A673 (cell line): ENCODE data around the gene AOX1. TPM values are rescaled to one million over a fixed set of nuclear protein-coding genes. Genes with fewer than 3 reads are reported as not detected.

Experiments used
- BruUV-seq: library from RNA; stranded (reverse); fragments of 400-500 nt; replicated peaks from 2 replicates; lab custom pipeline; 2021; lab: Mats Ljungman, UMichigan
- CTCF ChIA-PET: fragments of 300-600 bp; sonication (Branson Sonifier 250); formaldehyde crosslinking; loops from one replicate; lab custom pipeline; 2022; ENCODE audit warnings: antibody characterized with exemption; lab: Charles Lee
- POLR2A ChIA-PET: fragments of 300-600 bp; sonication (Branson Sonifier 250); formaldehyde crosslinking; loops from one replicate; lab custom pipeline; 2022; ENCODE audit warnings: antibody characterized with exemption; ENCODE audit not compliant: low non-redundant PET; lab: Charles Lee
- DNase-seq: peaks from one replicate; pipeline ENCODE4 v3.0.0-alpha.2; 2015; ENCODE audit warnings: low spot score
- H3K27ac ChIP-seq: fragments of 200-600 bp; sonication (generic); 2 replicates; pipeline ENCODE4 v1.5.1; 2016; ENCODE audit warnings: mixed run types, low read depth, mild to moderate bottlenecking, mixed read lengths, antibody characterized with exemption, low read length; ENCODE audit not compliant: poor library complexity, severe bottlenecking
- H3K27me3 ChIP-seq: fragments of 200-600 bp; sonication (generic); replicated peaks from 2 replicates; pipeline ENCODE4 v1.6.1; 2017; ENCODE audit warnings: mixed run types, low read depth, mild to moderate bottlenecking, mixed read lengths, antibody characterized with exemption, low read length; ENCODE audit not compliant: insufficient read depth, poor library complexity
- H3K36me3 ChIP-seq: fragments of 200-600 bp; sonication (generic); 2 replicates; pipeline ENCODE4 v1.6.1; 2016; ENCODE audit warnings: mixed run types, mild to moderate bottlenecking, mixed read lengths, antibody characterized with exemption, low read length; ENCODE audit not compliant: insufficient read depth, poor library complexity, severe bottlenecking
- H3K4me1 ChIP-seq: fragments of 200-600 bp; sonication (generic); 2 replicates; pipeline ENCODE4 v1.6.1; 2017; ENCODE audit warnings: mixed run types, mild to moderate bottlenecking, mixed read lengths, antibody characterized with exemption, low read length; ENCODE audit not compliant: insufficient read depth, poor library complexity, severe bottlenecking
- H3K4me3 ChIP-seq: fragments of 200-600 bp; sonication (generic); 2 replicates; pipeline ENCODE4 v1.5.1; 2016; ENCODE audit warnings: low read depth, mixed run types, mild to moderate bottlenecking, mixed read lengths, low read length; ENCODE audit not compliant: poor library complexity, severe bottlenecking
- H3K9me3 ChIP-seq: fragments of 200-600 bp; sonication (generic); 2 replicates; pipeline ENCODE4 v1.6.1; 2016; ENCODE audit warnings: mixed run types, low read depth, mild to moderate bottlenecking, mixed read lengths, antibody characterized with exemption, low read length; ENCODE audit not compliant: poor library complexity, severe bottlenecking
- CTCF ChIP-seq: fragments of 300-800, 200-600 bp; sonication (generic); conservative IDR thresholded peaks from 2 replicates; pipeline ENCODE4 v1.5.1; 2017; ENCODE audit warnings: low read depth, mild to moderate bottlenecking, antibody characterized with exemption, low read length, moderate library complexity, mixed read lengths
- EZH2 ChIP-seq: fragments of 200-600 bp; sonication (generic); IDR thresholded peaks from 2 replicates; pipeline ENCODE4 v1.6.1; 2017; ENCODE audit warnings: borderline replicate concordance, low read depth, mild to moderate bottlenecking, mixed read lengths, antibody characterized with exemption, low read length; ENCODE audit not compliant: poor library complexity, severe bottlenecking
- intact Hi-C: fragments of 100-400 bp; cut with micrococcal nuclease; formaldehyde crosslinking; loops from one replicate; pipeline ENCODE4 v1.10.0; 2022; ENCODE audit not compliant: unreplicated experiment
- total RNA-seq: library from RNA; stranded (reverse); gene quantifications from 2 replicates; pipeline ENCODE4 v1.2.3, GENCODE V29; 2021

The AOX1 gene
- total RNA-seq, 1 experiment from 2014 or later, result 3.1 TPM

GRCh38 chr2:200687922-200688920, 102.4 kb downstream of the AOX1 start:
- Histone ChIP-seq H3K4me1 (no peaks in the 10 kb centered on the region), H3K36me3 (no peaks in the 10 kb centered on the region), H3K27ac (no peak overlapping the region), H3K27me3 (no peaks in the 10 kb centered on the region), H3K9me3 (no peaks in the 10 kb centered on the region), H3K4me3 (no peak overlapping the region)
- ChIA-PET CTCF (no interaction called here), POLR2A (no interaction called here)
- intact Hi-C loops, result no loop called here
- no TSS peak for BruUV-seq
- no peak for TF ChIP-seq CTCF
- TF ChIP-seq EZH2, result no peak
- no peak for DNase-seq

- Histone ChIP-seq H3K4me1 (no peaks in the 10 kb centered on the region), H3K27ac (no peak overlapping the region), H3K27me3 (no peaks in the 10 kb centered on the region), H3K4me3 (no peak overlapping the region), H3K9me3 (no peaks in the 10 kb centered on the region), H3K36me3 (no peaks in the 10 kb centered on the region)
- TF ChIP-seq CTCF (no peak), EZH2 (no peak)
- no TSS peak for BruUV-seq
- ChIA-PET POLR2A (no interaction called here), CTCF (no interaction called here)
- intact Hi-C loops, result no loop called here
- DNase-seq, result no peak
Measured at GRCh38 chr2:200689115-200689514, 103.3 kb downstream of the AOX1 start.

- H3K27ac ChIP-seq, result no peak overlapping the region
- H3K9me3 ChIP-seq, result no peaks in the 10 kb centered on the region
- H3K27me3 ChIP-seq, result no peaks in the 10 kb centered on the region
- ChIA-PET CTCF (no interaction called here), POLR2A (no interaction called here)
- H3K36me3 ChIP-seq, result no peaks in the 10 kb centered on the region
- H3K4me3 ChIP-seq, result no peak overlapping the region
- TF ChIP-seq CTCF, result no peak
- no peak for TF ChIP-seq EZH2
- BruUV-seq, result no TSS peak
- no peaks in the 10 kb centered on the region for H3K4me1 ChIP-seq
- intact Hi-C loops, result no loop called here
- no peak for DNase-seq
Measured at GRCh38 chr2:200693836-200694470, 108.1 kb downstream of the AOX1 start.
